ENCODE results near the gene UNC5C.

Gene UNC5C

DNA sequence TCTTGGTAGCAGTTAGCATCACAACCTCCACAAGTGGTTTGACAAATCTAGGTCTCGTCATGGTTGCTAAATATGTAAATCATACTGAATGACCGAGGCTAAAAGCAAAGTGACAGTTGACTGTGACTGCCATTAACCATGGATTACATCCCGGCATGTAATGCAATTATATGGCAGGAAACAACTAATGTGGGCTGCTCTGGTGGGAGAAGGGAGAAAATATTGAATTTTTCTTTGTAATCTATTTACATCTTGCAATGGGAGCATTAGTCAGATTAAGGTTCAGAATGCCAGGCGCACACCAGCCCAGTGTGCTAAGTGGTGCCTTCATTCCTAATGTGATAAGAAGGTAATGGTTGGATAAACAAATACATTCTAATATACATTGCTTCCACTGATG, 35.8 kb downstream of the UNC5C start:
- H3K4me3 ChIP-seq (ENCODE audit: low read depth, low read length): no peak overlapping the region
- TF ChIP-seq ZBTB44 (tag by site-specific recombination; IDR thresholded peaks at IDR 0.05) (no peak), ZNF529 (tag by site-specific recombination; IDR thresholded peaks at IDR 0.05; ENCODE audit: insufficient replicate concordance) (no peak), ZNF23 (tag by site-specific recombination; IDR thresholded peaks at IDR 0.05; ENCODE audit: borderline replicate concordance) (no peak), CTCF (tag by site-specific recombination; IDR thresholded peaks at IDR 0.05) (no peak), ZNF704 (tag by site-specific recombination; IDR thresholded peaks at IDR 0.05) (no peak), OVOL3 (tag by site-specific recombination; IDR thresholded peaks at IDR 0.05) (no peak), YY2 (tag by site-specific recombination; IDR thresholded peaks at IDR 0.05) (no peak), ZNF747 (tag by site-specific recombination; IDR thresholded peaks at IDR 0.05) (no peak), ZNF302 (tag by site-specific recombination; IDR thresholded peaks at IDR 0.05; ENCODE audit: low read depth) (no peak), ZNF513 (tag by site-specific recombination; IDR thresholded peaks at IDR 0.05) (no peak), ZBTB10 (tag by site-specific recombination; IDR thresholded peaks at IDR 0.05) (no peak), ZNF629 (tag by site-specific recombination; IDR thresholded peaks at IDR 0.05) (no peak), GLI2 (tag by site-specific recombination; IDR thresholded peaks at IDR 0.05; ENCODE audit: borderline replicate concordance, low read depth) (no peak), KLF16 (tag by site-specific recombination; IDR thresholded peaks at IDR 0.05) (no peak), ZNF354C (tag by site-specific recombination; IDR thresholded peaks at IDR 0.05; ENCODE audit: borderline replicate concordance, low read depth) (no peak), ZNF133 (tag by site-specific recombination; IDR thresholded peaks at IDR 0.05) (no peak), HOXA7 (CRISPR knock-in tag; IDR thresholded peaks at IDR 0.05; ENCODE audit: borderline replicate concordance) (no peak), ZNF138 (tag by site-specific recombination; IDR thresholded peaks at IDR 0.05; ENCODE audit: borderline replicate concordance) (no peak), ZNF16 (tag by site-specific recombination; IDR thresholded peaks at IDR 0.05; ENCODE audit: low read depth) (no peak)
- TF ChIP-seq, protein P1, sequence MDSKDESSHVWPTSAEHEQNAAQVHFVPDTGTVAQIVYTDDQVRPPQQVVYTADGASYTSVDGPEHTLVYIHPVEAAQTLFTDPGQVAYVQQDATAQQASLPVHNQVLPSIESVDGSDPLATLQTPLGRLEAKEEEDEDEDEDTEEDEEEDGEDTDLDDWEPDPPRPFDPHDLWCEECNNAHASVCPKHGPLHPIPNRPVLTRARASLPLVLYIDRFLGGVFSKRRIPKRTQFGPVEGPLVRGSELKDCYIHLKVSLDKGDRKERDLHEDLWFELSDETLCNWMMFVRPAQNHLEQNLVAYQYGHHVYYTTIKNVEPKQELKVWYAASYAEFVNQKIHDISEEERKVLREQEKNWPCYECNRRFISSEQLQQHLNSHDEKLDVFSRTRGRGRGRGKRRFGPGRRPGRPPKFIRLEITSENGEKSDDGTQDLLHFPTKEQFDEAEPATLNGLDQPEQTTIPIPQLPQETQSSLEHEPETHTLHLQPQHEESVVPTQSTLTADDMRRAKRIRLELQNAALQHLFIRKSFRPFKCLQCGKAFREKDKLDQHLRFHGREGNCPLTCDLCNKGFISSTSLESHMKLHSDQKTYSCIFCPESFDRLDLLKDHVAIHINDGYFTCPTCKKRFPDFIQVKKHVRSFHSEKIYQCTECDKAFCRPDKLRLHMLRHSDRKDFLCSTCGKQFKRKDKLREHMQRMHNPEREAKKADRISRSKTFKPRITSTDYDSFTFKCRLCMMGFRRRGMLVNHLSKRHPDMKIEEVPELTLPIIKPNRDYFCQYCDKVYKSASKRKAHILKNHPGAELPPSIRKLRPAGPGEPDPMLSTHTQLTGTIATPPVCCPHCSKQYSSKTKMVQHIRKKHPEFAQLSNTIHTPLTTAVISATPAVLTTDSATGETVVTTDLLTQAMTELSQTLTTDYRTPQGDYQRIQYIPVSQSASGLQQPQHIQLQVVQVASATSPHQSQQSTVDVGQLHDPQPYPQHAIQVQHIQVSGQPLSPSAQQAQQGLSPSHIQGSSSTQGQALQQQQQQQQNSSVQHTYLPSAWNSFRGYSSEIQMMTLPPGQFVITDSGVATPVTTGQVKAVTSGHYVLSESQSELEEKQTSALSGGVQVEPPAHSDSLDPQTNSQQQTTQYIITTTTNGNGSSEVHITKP (tag by site-specific recombination; IDR thresholded peaks at IDR 0.05): no peak
- no peaks in the 10 kb centered on the region for H3K36me3 ChIP-seq (ENCODE audit: control insufficient read depth in 2 of 2, insufficient read depth in 1 of 2, low read length in 2 of 2)
- no peak overlapping the region for H3K27ac ChIP-seq (ENCODE audit: extremely low read depth, low read depth, low read length)
- no peaks in the 10 kb centered on the region for H3K9me3 ChIP-seq (ENCODE audit: control insufficient read depth, insufficient read depth, low read depth, low read length)
- CTCF ChIA-PET: no interaction called here
- no peaks in the 10 kb centered on the region for H3K4me1 ChIP-seq (ENCODE audit: control insufficient read depth, insufficient read depth, low read length)
- POLR2A ChIA-PET: no interaction called here

All from HEK293 (cell line).